ENCODE results near the gene SUGP2. TPM values are rescaled to one million over a fixed set of nuclear protein-coding genes. Genes with fewer than 3 reads are reported as not detected.
"Not testable (repeated sequence)": the region's sequence is repeated elsewhere in the genome, so short reads cannot be mapped to it uniquely, and the experiment has no call there.

SUGP2 gene
- total RNA-seq, 2 experiments from 2014 or later = 126 to 192 TPM

DNA sequence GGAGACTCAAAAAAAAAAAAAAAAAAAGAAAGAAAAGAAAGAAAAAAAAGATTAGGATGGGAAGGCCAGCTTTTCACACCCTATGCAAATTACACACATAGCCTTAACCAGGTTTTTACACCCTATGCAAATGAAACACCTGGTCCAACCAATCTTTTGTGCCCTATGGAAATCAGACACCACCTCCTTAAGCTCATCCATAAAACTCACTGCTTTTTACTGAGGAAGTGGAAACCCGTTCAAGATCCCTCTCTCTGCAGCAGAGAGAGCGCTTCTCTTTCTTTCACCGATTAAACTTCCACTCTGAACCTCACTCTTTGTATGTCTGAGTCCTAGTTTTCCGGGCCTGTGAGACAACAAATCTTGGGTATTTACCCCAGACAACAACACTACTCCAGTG is 67.0 kb downstream of the SUGP2 start:
- DNase-seq (no peak), ATAC-seq (no peak)
- Mint-ChIP-seq H3K36me3 (peaks cover 2% of the 10 kb centered on the region), H3K4me3 (no peak overlapping the region), H3K27me3 (peaks cover 14% of the 10 kb centered on the region), H3K4me1 (peaks cover 15% of the 10 kb centered on the region), H3K9me3 (ENCODE audit: low read depth) (no peaks in the 10 kb centered on the region), H3K27ac (no peak overlapping the region)
- CTCF ChIA-PET = no interaction called here

DNA sequence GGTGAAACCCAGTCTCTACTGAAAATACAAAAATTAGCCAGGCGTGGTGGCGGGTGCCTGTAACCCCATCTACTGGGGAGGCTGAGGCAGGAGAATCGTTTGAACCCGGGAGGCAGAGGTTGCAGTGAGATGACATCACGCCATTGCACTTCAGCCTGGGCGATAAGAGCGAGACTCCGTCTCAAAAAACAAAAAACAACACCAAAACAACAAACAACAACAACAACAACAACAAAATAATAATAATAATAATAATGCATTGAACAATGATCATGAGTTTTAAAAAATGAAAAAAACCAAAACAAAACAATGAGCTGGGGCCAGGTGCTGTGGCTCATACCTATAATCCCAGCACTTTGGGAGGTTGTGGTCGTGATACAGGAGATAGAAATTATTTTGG is 69.2 kb downstream of the SUGP2 start:
- H3K27ac Mint-ChIP-seq = no peak overlapping the region
- H3K36me3 Mint-ChIP-seq = peaks cover 2% of the 10 kb centered on the region
- H3K4me1 Mint-ChIP-seq = peaks cover 14% of the 10 kb centered on the region
- H3K27me3 Mint-ChIP-seq = peaks cover 14% of the 10 kb centered on the region
- no peak for DNase-seq
- no peak overlapping the region for H3K4me3 Mint-ChIP-seq
- no peaks in the 10 kb centered on the region for H3K9me3 Mint-ChIP-seq (ENCODE audit: low read depth)
- CTCF ChIA-PET = no interaction called here
- no peak for ATAC-seq

DNA sequence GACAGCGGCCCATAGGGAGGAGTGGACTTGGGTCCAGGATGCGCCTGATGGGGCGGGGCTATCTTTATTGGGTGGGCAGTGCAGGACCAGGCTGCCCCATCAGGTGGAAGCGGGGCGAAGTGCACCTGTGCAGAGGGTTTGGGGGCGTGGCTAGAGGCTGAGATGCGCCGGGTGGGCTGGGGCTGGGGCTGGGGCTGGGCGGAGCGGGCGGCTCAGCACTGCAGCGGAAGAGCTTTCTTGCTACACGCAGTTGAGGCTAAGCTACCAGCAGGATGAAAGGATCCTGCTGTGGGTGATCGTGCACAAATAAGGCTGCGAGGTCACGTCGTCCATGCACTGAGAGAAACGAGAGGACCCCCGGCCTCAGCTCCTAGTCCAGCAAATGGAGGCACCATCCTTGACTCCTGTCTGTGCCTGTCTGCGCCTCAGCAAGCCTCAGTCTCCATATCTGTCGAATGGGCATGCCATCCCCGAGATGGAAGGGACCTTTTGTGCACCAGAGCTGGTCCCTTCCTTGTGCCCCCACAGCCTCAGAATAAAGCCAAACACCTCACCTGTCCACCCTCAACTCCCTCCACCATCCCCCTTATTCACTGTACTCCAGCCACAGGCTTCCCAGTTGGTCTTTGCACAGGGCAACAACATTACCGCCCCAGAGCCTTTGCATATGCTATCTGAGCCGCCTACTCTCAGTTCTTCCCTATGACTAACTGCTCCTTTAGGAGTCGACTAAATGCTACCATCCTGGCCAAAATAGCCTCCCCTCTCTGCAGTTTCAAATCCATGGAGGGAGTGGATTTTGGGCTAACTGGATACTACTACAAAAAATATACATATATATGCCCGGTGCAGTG is 71.3 kb downstream of the SUGP2 start:
- H3K9me3 Mint-ChIP-seq (ENCODE audit: low read depth) = no peaks in the 10 kb centered on the region
- H3K27me3 Mint-ChIP-seq = peaks cover 10% of the 10 kb centered on the region
- CTCF ChIA-PET = no interaction called here
- no peak overlapping the region for H3K4me3 Mint-ChIP-seq
- H3K27ac Mint-ChIP-seq = no peak overlapping the region
- H3K4me1 Mint-ChIP-seq = peaks cover 10% of the 10 kb centered on the region
- DNase-seq (no peak), ATAC-seq (peak; percentile 33)
- H3K36me3 Mint-ChIP-seq = no peaks in the 10 kb centered on the region

DNA sequence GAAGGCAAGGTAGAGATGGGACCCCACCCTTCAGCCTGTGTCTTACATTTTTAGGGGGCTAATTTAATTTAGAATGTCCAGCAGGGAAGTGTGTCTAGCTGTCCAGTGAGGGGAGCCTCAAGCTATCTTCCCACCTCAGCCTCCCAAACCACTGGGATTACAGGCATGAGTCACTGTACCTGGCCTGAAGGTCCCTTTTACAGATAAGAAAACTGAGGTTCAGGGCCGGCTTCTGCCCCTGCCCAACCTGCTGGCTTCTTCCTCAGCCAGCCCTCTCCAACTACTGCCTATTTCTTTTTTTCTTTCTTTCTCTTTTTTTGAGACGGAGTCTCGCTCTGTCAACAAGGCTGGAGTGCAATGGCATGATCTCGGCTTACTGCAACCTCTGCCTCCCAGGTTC is 72.9 kb downstream of the SUGP2 start:
- CTCF ChIA-PET = interaction anchor here (0.9 kb wide), 1 partner anchor 11 kb away, joined by 4 read pairs; no protein-coding TSS in a partner anchor
- H3K27ac Mint-ChIP-seq = no peak overlapping the region
- H3K9me3 Mint-ChIP-seq (ENCODE audit: low read depth) = no peaks in the 10 kb centered on the region
- peaks cover 10% of the 10 kb centered on the region for H3K27me3 Mint-ChIP-seq
- no peak overlapping the region for H3K4me3 Mint-ChIP-seq
- no peaks in the 10 kb centered on the region for H3K36me3 Mint-ChIP-seq
- H3K4me1 Mint-ChIP-seq = peaks cover 10% of the 10 kb centered on the region
- DNase-seq (no peak), ATAC-seq (no peak)

DNA sequence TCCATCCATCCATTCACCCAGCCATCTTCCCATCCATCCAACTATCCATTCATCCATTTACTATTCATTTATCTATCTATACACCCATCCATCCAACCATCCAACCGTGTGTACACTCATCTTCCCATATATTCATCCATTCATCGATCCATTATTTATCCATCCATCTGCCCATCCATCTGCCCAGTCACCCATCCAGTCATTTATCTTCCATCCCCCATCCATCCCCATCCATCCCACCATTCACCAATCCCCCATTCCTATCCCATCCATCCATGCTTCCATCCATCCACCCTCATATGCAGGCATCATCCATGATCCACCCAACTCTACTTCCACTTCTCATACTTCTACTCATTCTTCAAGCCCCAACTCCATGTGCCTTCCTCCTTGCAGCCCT is 78.3 kb downstream of the SUGP2 start:
- no peaks in the 10 kb centered on the region for H3K36me3 Mint-ChIP-seq
- no peaks in the 10 kb centered on the region for H3K4me1 Mint-ChIP-seq
- no peaks in the 10 kb centered on the region for H3K9me3 Mint-ChIP-seq (ENCODE audit: low read depth)
- H3K4me3 Mint-ChIP-seq = no peak overlapping the region
- H3K27ac Mint-ChIP-seq = no peak overlapping the region
- CTCF ChIA-PET = no interaction called here
- no peak for ATAC-seq
- no peaks in the 10 kb centered on the region for H3K27me3 Mint-ChIP-seq
- DNase-seq = no peak

DNA sequence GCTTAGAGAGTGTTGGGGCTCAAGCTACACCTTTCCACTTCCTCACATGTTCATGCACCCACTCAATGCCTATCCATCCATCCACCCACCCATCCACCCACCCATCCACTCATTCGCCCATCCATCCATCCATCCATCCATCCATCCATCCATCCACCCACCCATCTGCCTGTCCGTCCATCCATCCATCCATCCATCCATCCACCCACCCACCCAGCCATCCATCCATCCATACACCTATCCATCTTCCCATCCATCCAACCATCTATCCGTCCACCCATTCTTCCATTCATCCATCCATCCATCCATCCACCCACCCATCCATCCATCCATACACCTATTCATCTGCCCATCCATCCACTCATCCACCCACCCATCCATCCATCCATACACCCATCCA is 79.2 kb downstream of the SUGP2 start:
- CTCF ChIA-PET = no interaction called here
- Mint-ChIP-seq H3K36me3 (no peaks in the 10 kb centered on the region), H3K9me3 (ENCODE audit: low read depth) (no peaks in the 10 kb centered on the region), H3K4me1 (no peaks in the 10 kb centered on the region), H3K4me3 (no peak overlapping the region), H3K27ac (no peak overlapping the region), H3K27me3 (no peaks in the 10 kb centered on the region)
- DNase-seq = no peak
- ATAC-seq = no peak

DNA sequence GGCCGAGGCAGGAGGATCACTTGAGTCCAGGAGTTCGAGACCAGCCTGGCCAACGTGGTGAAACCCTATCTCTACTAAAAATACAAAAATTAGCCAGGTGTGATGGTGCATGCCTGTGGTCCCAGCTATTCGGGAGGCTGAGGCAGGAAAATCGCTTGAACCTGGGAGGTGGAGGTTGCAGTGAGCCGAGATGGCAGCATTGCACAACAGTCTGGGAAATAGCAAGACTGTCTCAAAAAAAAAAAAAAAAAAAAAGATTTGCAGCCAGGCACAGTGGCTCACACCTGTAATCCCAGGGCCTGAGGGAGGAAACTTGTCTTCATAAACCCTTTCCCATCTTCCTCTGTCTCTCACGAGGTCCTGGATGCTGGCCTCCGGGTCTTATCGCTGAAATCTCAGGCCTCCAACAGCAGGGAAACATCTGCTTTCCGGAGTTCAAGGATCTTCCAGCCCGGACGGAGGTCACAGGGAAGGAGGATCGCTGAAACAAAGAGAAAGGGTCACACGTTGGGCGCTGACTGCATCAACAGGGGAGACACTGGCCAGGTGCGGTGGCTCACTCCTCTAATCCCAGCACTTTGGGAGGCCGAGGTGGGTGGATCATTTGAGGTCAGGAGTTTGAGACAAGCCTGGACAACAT is 80.8 kb downstream of the SUGP2 start:
- ATAC-seq; H3K36me3 Mint-ChIP-seq; H3K27ac Mint-ChIP-seq; H3K9me3 Mint-ChIP-seq (ENCODE audit: low read depth); DNase-seq; CTCF ChIA-PET; H3K27me3 Mint-ChIP-seq; H3K4me1 Mint-ChIP-seq; H3K4me3 Mint-ChIP-seq: not testable (repeated sequence)

DNA sequence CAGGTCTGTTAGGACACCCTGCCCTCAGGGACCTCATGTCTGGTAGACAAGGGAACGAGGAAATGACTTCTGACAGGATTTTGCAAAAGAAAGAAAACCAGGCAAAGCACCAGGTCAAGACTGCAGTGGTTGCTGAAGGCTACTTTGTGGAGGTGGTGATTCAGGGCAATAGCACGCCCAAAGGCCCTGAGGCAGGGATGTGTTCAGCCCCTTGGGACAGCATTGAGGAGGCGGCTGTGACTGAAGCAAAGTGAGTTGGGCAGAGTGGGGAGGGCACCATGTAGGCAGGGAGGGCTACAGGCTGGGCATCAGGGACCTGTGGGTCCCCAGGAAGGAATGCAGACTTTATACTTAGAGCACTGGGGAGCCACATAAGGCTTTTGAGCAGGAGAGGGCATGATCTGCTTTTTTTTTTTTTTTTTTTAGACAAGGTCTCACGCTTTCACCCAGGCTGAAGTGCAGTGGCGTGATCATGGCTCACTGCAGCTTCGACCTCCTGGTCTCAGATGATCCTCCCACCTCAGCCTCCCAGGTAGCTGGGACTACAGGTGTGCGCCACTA is 81.5 kb downstream of the SUGP2 start:
- CTCF ChIA-PET = no interaction called here
- H3K4me1 Mint-ChIP-seq = peaks cover 3% of the 10 kb centered on the region
- no peaks in the 10 kb centered on the region for H3K27me3 Mint-ChIP-seq
- no peaks in the 10 kb centered on the region for H3K36me3 Mint-ChIP-seq
- DNase-seq (no peak), ATAC-seq (no peak)
- no peaks in the 10 kb centered on the region for H3K9me3 Mint-ChIP-seq (ENCODE audit: low read depth)
- no peak overlapping the region for H3K4me3 Mint-ChIP-seq
- no peak overlapping the region for H3K27ac Mint-ChIP-seq

DNA sequence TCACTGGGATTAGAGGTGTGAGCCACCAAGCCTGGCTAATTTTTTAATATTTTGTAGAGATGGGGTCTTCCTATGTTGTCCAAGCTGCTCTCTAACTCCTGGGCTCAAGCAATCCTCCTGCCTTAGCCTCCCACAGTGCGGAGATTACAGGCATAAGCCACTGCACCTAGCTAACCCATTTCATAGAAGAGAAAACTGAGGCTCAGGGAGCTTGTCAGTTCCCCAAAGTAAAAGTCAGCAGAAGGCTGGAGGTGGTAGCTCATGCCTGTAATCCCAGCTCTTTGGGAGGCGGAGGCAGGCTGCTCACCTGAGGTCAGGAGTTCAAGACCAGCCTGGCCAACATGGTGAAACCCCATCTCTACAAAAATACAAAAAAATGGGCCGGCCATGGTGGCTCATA is 83.5 kb downstream of the SUGP2 start:
- DNase-seq (no peak), ATAC-seq (no peak)
- Mint-ChIP-seq H3K27ac (no peak overlapping the region), H3K36me3 (no peaks in the 10 kb centered on the region), H3K27me3 (peaks cover under 1% of the 10 kb centered on the region), H3K4me1 (peaks cover 3% of the 10 kb centered on the region), H3K4me3 (no peak overlapping the region), H3K9me3 (ENCODE audit: low read depth) (no peaks in the 10 kb centered on the region)
- CTCF ChIA-PET = no interaction called here

DNA sequence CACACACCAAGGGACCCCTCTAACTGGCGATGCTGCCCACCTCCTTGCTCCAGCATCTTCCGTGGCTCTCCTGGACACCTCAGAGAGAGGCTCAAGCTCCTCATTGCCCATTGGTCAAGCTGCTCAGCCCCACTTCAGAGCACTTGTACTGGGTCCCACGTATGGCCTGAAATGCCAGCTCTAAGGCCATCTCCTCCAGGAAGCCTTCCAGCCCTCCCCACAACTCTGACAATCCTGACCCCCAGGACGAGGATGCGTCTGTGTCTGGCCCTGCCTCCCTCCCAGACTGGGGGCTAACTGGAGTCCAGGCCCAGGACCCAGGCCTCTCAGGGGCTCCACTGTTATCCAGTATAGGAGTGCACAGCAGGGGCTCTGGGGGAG is 84.4 kb downstream of the SUGP2 start:
- no peaks in the 10 kb centered on the region for H3K36me3 Mint-ChIP-seq
- no peak overlapping the region for H3K4me3 Mint-ChIP-seq
- no peak for ATAC-seq
- H3K27me3 Mint-ChIP-seq = peaks cover 2% of the 10 kb centered on the region
- peaks cover 3% of the 10 kb centered on the region for H3K4me1 Mint-ChIP-seq
- H3K27ac Mint-ChIP-seq = no peak overlapping the region
- CTCF ChIA-PET = interaction anchor here (1.0 kb wide), 1 partner anchor 11 kb away, joined by 4 read pairs; no protein-coding TSS in a partner anchor
- no peak for DNase-seq
- H3K9me3 Mint-ChIP-seq (ENCODE audit: low read depth) = no peaks in the 10 kb centered on the region

DNA sequence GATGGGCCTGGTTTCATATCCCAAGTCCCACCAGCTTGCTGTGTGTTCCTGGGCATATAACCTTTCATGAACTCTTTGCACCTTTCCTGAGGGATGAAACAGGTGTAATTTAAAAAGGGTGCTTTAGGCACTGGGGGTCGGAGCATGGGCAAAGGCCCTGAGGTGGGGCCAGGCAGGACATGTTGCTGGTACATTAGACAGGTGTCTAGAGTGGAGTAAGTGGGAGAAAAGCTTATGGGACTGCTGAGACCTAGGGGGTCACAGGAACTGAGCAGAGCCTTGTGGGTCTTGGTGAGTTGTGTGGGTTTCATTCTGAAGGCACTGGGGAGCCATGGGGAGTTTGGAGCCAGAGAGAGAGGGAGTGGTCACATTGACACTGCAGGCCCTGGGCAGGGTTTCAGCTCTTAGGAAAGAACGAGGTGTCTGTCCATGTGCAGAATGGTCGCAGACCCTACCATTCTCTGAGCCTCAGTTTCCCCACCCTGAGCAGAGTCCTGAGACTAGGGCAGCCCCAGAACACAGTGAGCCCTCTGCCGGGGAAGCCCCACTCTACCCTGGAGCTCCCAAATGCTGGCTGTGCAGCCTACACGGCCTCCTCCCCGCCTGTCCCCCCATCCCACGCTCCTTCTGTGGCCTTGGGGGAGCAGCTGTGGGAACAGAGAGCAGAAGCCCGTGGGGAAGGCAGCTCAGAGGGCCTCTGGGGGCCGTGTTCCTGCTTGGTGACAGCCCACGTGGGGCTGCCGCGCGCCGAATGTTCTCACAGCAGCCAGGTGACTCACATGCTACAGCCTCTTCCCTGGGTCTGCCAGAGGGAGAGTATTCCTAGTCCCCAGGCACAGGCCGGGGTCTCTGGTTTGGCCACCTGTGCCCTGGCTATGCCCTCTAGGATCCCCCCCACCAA is 85.0 kb downstream of the SUGP2 start:
- DNase-seq = no peak
- H3K9me3 Mint-ChIP-seq (ENCODE audit: low read depth) = no peaks in the 10 kb centered on the region
- H3K27ac Mint-ChIP-seq = no peak overlapping the region
- H3K36me3 Mint-ChIP-seq = no peaks in the 10 kb centered on the region
- no peak for ATAC-seq
- peaks cover 3% of the 10 kb centered on the region for H3K4me1 Mint-ChIP-seq
- no peak overlapping the region for H3K4me3 Mint-ChIP-seq
- H3K27me3 Mint-ChIP-seq = peaks cover 3% of the 10 kb centered on the region
- CTCF ChIA-PET = interaction anchor here (0.7 to 1.0 kb wide), 2 partner anchors 12 to 363 kb away, joined by 3 to 4 read pairs; no protein-coding TSS in a partner anchor

DNA sequence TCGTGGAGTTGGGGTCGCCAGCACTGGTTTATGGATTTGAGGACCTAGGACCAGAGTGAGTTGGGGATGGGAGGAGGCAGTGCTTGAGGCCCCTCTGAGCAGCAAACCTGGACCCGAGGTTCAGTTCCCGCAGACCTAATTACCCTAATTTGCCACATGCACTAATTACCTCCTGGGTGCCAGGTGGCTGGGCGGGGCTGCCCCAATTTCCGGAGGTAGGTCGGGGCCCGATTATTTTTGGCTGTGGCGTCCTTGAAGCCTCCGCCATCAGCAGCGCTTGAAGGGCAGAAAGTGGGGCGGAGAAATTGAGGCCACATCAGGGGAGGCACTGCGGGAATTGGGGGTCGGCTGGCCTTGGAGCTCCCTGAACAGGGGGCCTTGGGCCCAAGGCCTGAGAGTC is 86.4 kb downstream of the SUGP2 start:
- H3K4me3 Mint-ChIP-seq = no peak overlapping the region
- DNase-seq (no peak), ATAC-seq (no peak)
- CTCF ChIA-PET = interaction anchor here (0.7 kb wide), 1 partner anchor 1482 kb away, joined by 3 read pairs; no protein-coding TSS in a partner anchor
- no peaks in the 10 kb centered on the region for H3K9me3 Mint-ChIP-seq (ENCODE audit: low read depth)
- no peaks in the 10 kb centered on the region for H3K36me3 Mint-ChIP-seq
- H3K4me1 Mint-ChIP-seq = peaks cover 3% of the 10 kb centered on the region
- H3K27me3 Mint-ChIP-seq = peaks cover 15% of the 10 kb centered on the region
- H3K27ac Mint-ChIP-seq = no peak overlapping the region

DNA sequence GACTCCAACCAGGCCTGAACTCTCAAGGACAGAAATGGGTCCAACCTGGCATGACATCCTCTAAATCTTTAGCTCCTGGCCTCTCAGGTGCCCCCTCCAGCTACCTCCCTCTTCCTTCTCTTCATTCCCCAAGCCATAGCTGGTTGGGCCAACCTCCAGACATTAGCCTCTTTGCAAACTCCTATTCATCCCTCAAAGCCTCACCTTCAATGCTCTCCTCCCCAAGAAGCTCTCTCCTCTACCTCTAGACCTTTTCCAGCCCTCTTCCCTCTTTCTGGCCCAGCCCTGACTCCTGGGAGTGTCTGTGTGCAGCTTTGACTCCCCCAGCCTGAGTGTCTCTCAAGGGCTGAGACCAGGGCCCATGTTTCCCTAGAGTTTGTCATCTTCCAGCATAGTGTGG is 87.0 kb downstream of the SUGP2 start:
- no peaks in the 10 kb centered on the region for H3K9me3 Mint-ChIP-seq (ENCODE audit: low read depth)
- no peak for ATAC-seq
- H3K4me3 Mint-ChIP-seq = no peak overlapping the region
- H3K4me1 Mint-ChIP-seq = peaks cover 3% of the 10 kb centered on the region
- no peak overlapping the region for H3K27ac Mint-ChIP-seq
- DNase-seq = no peak
- no peaks in the 10 kb centered on the region for H3K36me3 Mint-ChIP-seq
- H3K27me3 Mint-ChIP-seq = peaks cover 21% of the 10 kb centered on the region
- CTCF ChIA-PET = no interaction called here
